ENCODE measurements around the gene IMMP2L. TPM values are rescaled to one million over a fixed set of nuclear protein-coding genes. Genes with fewer than 3 reads are reported as not detected.

The IMMP2L gene
- total and polyA plus RNA-seq, 2 of the 8 experiments (the other 6 are each of a cell fraction or from before 2014, with no cell fraction given): 2.3 to 10.1 TPM

- ChIA-PET CTCF (ENCODE audit: partially characterized antibody) (interaction anchor here (0.7 kb wide), 1 partner anchor 24 kb away, joined by 3 read pairs; no protein-coding TSS in a partner anchor), POLR2A (ENCODE audit: partially characterized antibody) (no interaction called here)
- Histone ChIP-seq H3K79me2 (ENCODE audit: control insufficient read depth in 1 of 2, insufficient read depth in 2 of 2, low read length in 2 of 2) (no peaks in the 10 kb centered on the region), H2BK5ac (ENCODE audit: low read depth, low read length) (no peak overlapping the region), H2BK15ac (ENCODE audit: low read length) (no peak overlapping the region), H3K23me2 (ENCODE audit: low read depth, low read length) (no peaks in the 10 kb centered on the region), H3K4me3 (ENCODE audit: extremely low read depth in 1 of 4, insufficient read depth in 2 of 4, low read depth in 3 of 4, low read length in 4 of 4) (no peak overlapping the region), H3K18ac (ENCODE audit: extremely low read depth, low read length) (no peak overlapping the region), H2BK20ac (ENCODE audit: low read length) (no peak overlapping the region), H2AK5ac (ENCODE audit: low read depth, low read length) (no peak overlapping the region), H3K36me3 (ENCODE audit: control insufficient read depth in 2 of 4, insufficient read depth in 4 of 4, low read length in 3 of 4) (no peaks in the 10 kb centered on the region), H2BK120ac (replicated peaks; ENCODE audit: low read depth, low read length) (no peak overlapping the region), H3K23ac (ENCODE audit: insufficient read length) (no peak overlapping the region), H3K4ac (replicated peaks; ENCODE audit: insufficient read length, low read depth, low read length) (no peak overlapping the region), H4K91ac (replicated peaks; ENCODE audit: insufficient read length, low read length) (no peak overlapping the region), H3K79me1 (ENCODE audit: low read depth, low read length) (no peaks in the 10 kb centered on the region), H3K4me2 (ENCODE audit: insufficient read depth in 1 of 2, low read depth in 2 of 2, low read length in 2 of 2) (no peak overlapping the region), H3K9ac (replicated peaks in 1 of 4; ENCODE audit: extremely low read depth in 1 of 4, low read depth in 3 of 4, low read length in 3 of 4) (no peak overlapping the region), H3K27ac (ENCODE audit: low read depth, low read length) (no peak overlapping the region), H3K56ac (replicated peaks; ENCODE audit: insufficient read length, low read depth, low read length) (no peak overlapping the region), H4K5ac (ENCODE audit: insufficient read length, low read depth, low read length) (no peak overlapping the region), H3K9me3 (ENCODE audit: insufficient read depth in 2 of 2, low read depth in 1 of 2, low read length in 1 of 2) (no peaks in the 10 kb centered on the region), H4K20me1 (replicated peaks in 1 of 2; ENCODE audit: control insufficient read depth in 1 of 2, insufficient read depth in 2 of 2, low read length in 2 of 2) (no peaks in the 10 kb centered on the region), H2BK12ac (ENCODE audit: low read depth, low read length) (no peak overlapping the region), H3K27me3 (replicated peaks in 1 of 4; ENCODE audit: control insufficient read depth in 3 of 4, extremely low read depth in 1 of 4, insufficient read depth in 3 of 4, low read length in 3 of 4) (no peaks in the 10 kb centered on the region), H3K14ac (ENCODE audit: insufficient read length) (no peak overlapping the region), H3K4me1 (replicated peaks in 1 of 4; ENCODE audit: control insufficient read depth in 3 of 4, insufficient read depth in 4 of 4, low read length in 3 of 4) (no peaks in the 10 kb centered on the region), H2AFZ (ENCODE audit: low read length) (no peak overlapping the region), H4K8ac (ENCODE audit: extremely low read depth, insufficient read depth, low read length) (no peak overlapping the region)
- no peak for DNase-seq (ENCODE audit: low read depth in 1 of 2, low spot score in 2 of 2)
- FAIRE-seq: no peak
- 82% methylated on average over 3 of the region's 3 CpGs; no CpG with 5 or more reads in 1 of the 2 experiments for WGBS, 2 experiments (ENCODE audit: extremely low coverage in 1 of 2, insufficient coverage in 1 of 2, insufficient read length in 1 of 2, insufficient replicate concordance in 2 of 2, low coverage in 1 of 2, low lambda C conversion rate in 2 of 2, missing lambda C conversion rate in 1 of 2)
- TF ChIP-seq SP2 (IDR thresholded peaks at IDR 0.05; ENCODE audit: low read length) (no peak), SUZ12 (IDR thresholded peaks at IDR 0.05; ENCODE audit: low read length) (no peak), GTF2F1 (IDR thresholded peaks at IDR 0.05; ENCODE audit: borderline replicate concordance, low read depth, low read length) (no peak), RBBP5 (IDR thresholded peaks at IDR 0.05; ENCODE audit: borderline replicate concordance, low read depth, low read length) (no peak), HDAC2 (IDR thresholded peaks at IDR 0.05; ENCODE audit: borderline replicate concordance in 1 of 2, low read depth in 2 of 2, low read length in 2 of 2) (no peak), POLR2A (IDR thresholded peaks at IDR 0.05; ENCODE audit: control extremely low read depth in 1 of 2, low read depth in 2 of 2, low read length in 2 of 2) (no peak), KDM1A (IDR thresholded peaks at IDR 0.05; ENCODE audit: borderline replicate concordance, low read length) (no peak), KDM5A (IDR thresholded peaks at IDR 0.05; ENCODE audit: low read length) (no peak), NRF1 (IDR thresholded peaks at IDR 0.05; ENCODE audit: low read depth, low read length) (no peak), CTBP2 (IDR thresholded peaks at IDR 0.05; ENCODE audit: borderline replicate concordance, insufficient read depth, insufficient read length, low read length) (no peak), CEBPB (IDR thresholded peaks at IDR 0.05; ENCODE audit: low read depth, low read length) (no peak)
These were observed 123.7 kb downstream of the IMMP2L start for GRCh38 chr7:111438369-111439289.

All from H1 (cell line).